HepG2 (cell line): Measurements from ENCODE around the gene PIM3. TPM values are rescaled to one million over a fixed set of nuclear protein-coding genes. Genes with fewer than 3 reads are reported as not detected.

ENCODE experiments used
- ATF3 ChIP-seq: sonication (generic); formaldehyde crosslinking; IDR thresholded peaks from 2 replicates; pipeline ENCODE4 v1.4.0; 2020; ENCODE audit warnings: missing genetic modification reagents
- CBX2 ChIP-seq, 2 experiments: fragments of 200-600 bp in 1 of 2; sonication (generic); formaldehyde crosslinking in 1 of 2; IDR thresholded peaks; 2 replicates each; pipeline versions ENCODE4 v1.7.0 to v1.8.1; 2018 to 2022; ENCODE audit warnings: low read depth in 2 of 2, low read length in 1 of 2, mild to moderate bottlenecking in 1 of 2, missing genetic modification reagents in 1 of 2
- ISX ChIP-seq: sonication (generic); formaldehyde crosslinking; conservative IDR thresholded peaks from 2 replicates; pipeline ENCODE4 v1.5.0; 2020; ENCODE audit warnings: missing genetic modification reagents
- JARID2 ChIP-seq: sonication (generic); formaldehyde crosslinking; IDR thresholded peaks from 2 replicates; pipeline ENCODE4 v1.8.1; 2023; ENCODE audit warnings: missing genetic modification reagents, inconsistent platforms; ENCODE audit not compliant: insufficient replicate concordance
- MAX ChIP-seq: IDR thresholded peaks from 2 replicates; pipeline ENCODE4 v1.6.1; 2012; ENCODE audit warnings: inconsistent platforms
- MZF1 ChIP-seq: sonication (generic); formaldehyde crosslinking; IDR thresholded peaks from 2 replicates; pipeline ENCODE4 v1.8.1; 2023; ENCODE audit warnings: mild to moderate bottlenecking, missing genetic modification reagents, borderline replicate concordance
- PCBP1 ChIP-seq: fragments of 200-400 bp; formaldehyde crosslinking; IDR thresholded peaks from 2 replicates; pipeline ENCODE4 v1.6.1; 2017; ENCODE audit warnings: mild to moderate bottlenecking, low read depth, low read length, borderline replicate concordance
- SP5 ChIP-seq: IDR thresholded peaks from 2 replicates; pipeline ENCODE4 v1.6.1; 2016; ENCODE audit warnings: low read depth, borderline replicate concordance
- SRSF1 ChIP-seq: fragments of 200-400 bp; formaldehyde crosslinking; optimal IDR thresholded peaks from 2 replicates; pipeline ENCODE3; 2017; ENCODE audit warnings: mild to moderate bottlenecking, low read depth, low read length, moderate library complexity
- ZBTB21 ChIP-seq: sonication (generic); formaldehyde crosslinking; IDR thresholded peaks from 2 replicates; pipeline ENCODE4 v1.4.0; 2020; ENCODE audit warnings: missing genetic modification reagents
- ZFY ChIP-seq: sonication (generic); formaldehyde crosslinking; IDR thresholded peaks from 2 replicates; pipeline ENCODE4 v1.4.0; 2020; ENCODE audit warnings: missing genetic modification reagents
- ZHX1 ChIP-seq: sonication (generic); formaldehyde crosslinking; IDR thresholded peaks from 2 replicates; pipeline ENCODE4 v1.8.1; 2022; ENCODE audit warnings: low read depth, mild to moderate bottlenecking, missing genetic modification reagents
- ZMAT3 ChIP-seq: sonication (generic); formaldehyde crosslinking; conservative IDR thresholded peaks from 2 replicates; pipeline ENCODE4 v1.7.0; 2021; ENCODE audit warnings: missing genetic modification reagents
- ZNF136 ChIP-seq: sonication (generic); formaldehyde crosslinking; IDR thresholded peaks from 2 replicates; pipeline ENCODE4 v1.8.1; 2022; ENCODE audit warnings: low read depth, mild to moderate bottlenecking, moderate library complexity, missing genetic modification reagents
- ZNF329 ChIP-seq: sonication (generic); formaldehyde crosslinking; IDR thresholded peaks from 2 replicates; pipeline ENCODE4 v1.9.0; 2021; ENCODE audit warnings: low read depth, mild to moderate bottlenecking, missing genetic modification reagents
- ZNF382 ChIP-seq: sonication (generic); formaldehyde crosslinking; IDR thresholded peaks from 2 replicates; pipeline ENCODE4 v1.5.0; 2020; ENCODE audit warnings: missing genetic modification reagents, mild to moderate bottlenecking, borderline replicate concordance
- ZNF446 ChIP-seq: sonication (generic); formaldehyde crosslinking; IDR thresholded peaks from 2 replicates; pipeline ENCODE4 v1.5.0; 2020; ENCODE audit warnings: mild to moderate bottlenecking, missing genetic modification reagents
- ZNF550 ChIP-seq: sonication (generic); formaldehyde crosslinking; IDR thresholded peaks from 2 replicates; pipeline ENCODE4 v1.4.0; 2020; ENCODE audit warnings: mild to moderate bottlenecking, missing genetic modification reagents, borderline replicate concordance
- ZNF619 ChIP-seq: sonication (generic); formaldehyde crosslinking; IDR thresholded peaks from 2 replicates; pipeline ENCODE4 v1.4.0; 2020; ENCODE audit warnings: mild to moderate bottlenecking, missing genetic modification reagents
- ZNF770 ChIP-seq: sonication (generic); formaldehyde crosslinking; IDR thresholded peaks from 2 replicates; pipeline ENCODE4 v1.5.0; 2020; ENCODE audit warnings: mild to moderate bottlenecking, missing genetic modification reagents
- ZSCAN9 ChIP-seq: IDR thresholded peaks from 2 replicates; pipeline ENCODE4 v1.6.1; 2016; ENCODE audit warnings: borderline replicate concordance
- polyA plus RNA-seq, 8 experiments: library from polyadenylated mRNA; depleted of rRNA in 3 of 8; stranded (reverse) in 7 of 8; unstranded in 1 of 8; fragments of >200 nt; fragmentation: Illumina TruSeq in 4 of 8; extraction: Trizol in 4 of 8; gene quantifications; 2 replicates each; pipeline versions ENCODE4 v1.2.1 to v1.2.3, GENCODE V29; 2011 to 2016; ENCODE audit warnings: low read depth in 4 of 8, missing spikeins in 1 of 8, mixed read lengths in 1 of 8; ENCODE audit not compliant: insufficient read depth in 1 of 8
- total RNA-seq, 5 experiments: library from RNA; depleted of rRNA; stranded (reverse); fragments of >200 nt; fragmentation: Illumina TruSeq; extraction: Trizol; gene quantifications; 2 replicates each; pipeline ENCODE4 v1.2.3, GENCODE V29; 2016; ENCODE audit warnings: low read depth in 1 of 5

Gene PIM3
- total and polyA plus RNA-seq, 2 of the 13 experiments (the other 11 are each of a cell fraction or from before 2014, with no cell fraction given) = 21.6 to 31.2 TPM

DNA sequence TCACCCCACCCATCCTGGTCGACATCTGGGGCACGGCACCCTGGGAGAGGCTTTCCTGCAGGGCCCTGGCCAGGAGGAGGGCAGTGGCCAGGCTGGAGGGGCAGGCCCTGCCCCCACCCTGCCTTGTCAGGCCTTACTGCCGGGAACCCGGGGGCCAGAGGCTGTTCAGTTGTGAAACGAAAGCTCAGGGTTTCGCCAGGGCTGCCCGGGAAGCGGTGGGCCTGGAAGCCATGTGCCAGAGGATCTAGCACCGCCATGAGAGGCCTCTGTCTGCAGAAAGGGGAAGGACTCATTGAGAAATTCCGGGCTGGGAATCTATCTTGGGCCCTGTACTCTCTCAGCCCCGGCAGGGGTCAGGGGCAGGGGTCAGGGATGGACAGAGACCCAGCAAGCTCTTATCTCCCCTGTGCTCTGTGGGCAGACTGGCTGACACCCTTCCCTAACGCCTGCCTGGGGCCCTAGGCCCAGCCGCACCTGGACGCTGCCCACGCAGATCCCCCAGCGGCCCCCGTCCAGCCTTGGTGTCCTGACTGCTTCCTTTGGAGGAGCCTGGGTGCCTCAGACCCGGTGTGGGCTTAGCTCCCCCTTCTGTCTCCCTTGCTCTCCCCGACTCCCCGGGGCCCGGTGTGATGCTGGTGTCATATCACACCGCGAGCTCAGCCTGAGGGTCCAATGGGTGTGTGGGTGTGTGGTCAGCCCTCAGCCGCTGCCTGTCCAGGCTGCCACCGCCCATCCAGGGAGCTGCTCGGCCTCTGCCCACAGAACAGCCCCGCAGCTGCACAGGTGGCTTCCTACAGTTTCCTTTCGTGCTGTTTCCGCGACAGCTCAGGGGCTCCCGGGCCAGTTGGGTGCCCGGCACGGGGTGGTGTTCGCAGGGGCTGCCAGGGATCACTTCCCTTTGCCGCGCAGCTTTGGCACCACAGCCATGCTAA, 6.5 kb downstream of the PIM3 start (continued):
- TF ChIP-seq ZNF770 (no peak), ZNF446 (CRISPR knock-in tag) (no peak), MAX (peak; percentile 76), ZBTB21 (CRISPR knock-in tag) (no peak), ATF3 (CRISPR knock-in tag) (no peak), PCBP1 (peak; percentile 77; the same call in 1 of the 2 replicates), JARID2 (CRISPR knock-in tag) (no peak), SP5 (no peak), ZMAT3 (CRISPR knock-in tag) (no peak), ZNF619 (no peak), ZNF550 (0 out of 2 replicates have a peak, but pooled peaks have one; percentile 41), ZNF329 (CRISPR knock-in tag) (no peak), ZSCAN9 (CRISPR knock-in tag) (no peak), ZNF382 (no peak), ZHX1 (CRISPR knock-in tag) (peak; percentile 25; the same call in 1 of the 2 replicates), MZF1 (no peak), ISX (CRISPR knock-in tag) (0 out of 2 replicates have a peak, but pooled peaks have one; percentile 46), SRSF1 (peak; percentile 54), ZFY (CRISPR knock-in tag) (peak; percentile 80), ZNF136 (CRISPR knock-in tag) (peak; percentile 33; the same call in 1 of the 2 replicates), CBX2 (IDR thresholded peaks at IDR 0.05; ENCODE audit: low read depth, low read length) (no peak), CBX2 (CRISPR knock-in tag; IDR thresholded peaks at IDR 0.05; ENCODE audit: low read depth) (no peak)
